Adrenal gland (tissue), 5 donors: ENCODE data around the gene ZNF598.

Experiments used
- CTCF ChIP-seq, 6 experiments: fragments of 450-650 bp in 4 of 6; fragments of 200-600 bp in 2 of 6; sonication (generic) in 1 of 6; IDR thresholded peaks; 1 replicate in 5 of 6; 2 replicates in 1 of 6; pipeline versions ENCODE4 v1.5.1 to v1.8.0; 2016 to 2021; ENCODE audit warnings: antibody characterized with exemption in 6 of 6, mild to moderate bottlenecking in 2 of 6, moderate library complexity in 1 of 6
- POLR2A ChIP-seq, 2 donors: fragments of 450-650 bp; IDR thresholded peaks; one replicate each; pipeline ENCODE4 v1.6.1; 2017; ENCODE audit warnings: antibody characterized with exemption in 2 of 2, mild to moderate bottlenecking in 2 of 2, moderate library complexity in 1 of 2
- donor health status: DM: no; HTN: no; CAD: no.

DNA sequence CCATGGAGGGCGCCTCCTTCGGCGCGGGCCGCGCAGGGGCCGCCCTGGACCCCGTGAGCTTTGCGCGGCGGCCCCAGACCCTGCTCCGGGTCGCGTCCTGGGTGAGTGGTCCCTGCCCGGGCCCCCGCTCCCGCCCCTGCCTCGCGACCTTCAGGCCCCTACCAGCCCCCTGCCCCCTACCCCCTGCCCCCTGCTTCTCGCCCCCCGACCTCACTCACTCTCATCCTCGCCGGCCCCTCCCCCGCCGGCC lies 19.6 kb downstream of the ZNF598 start:
- TF ChIP-seq CTCF (IDR thresholded peaks at IDR 0.05) (no peak), POLR2A (IDR thresholded peaks at IDR 0.05) (no peak)
